AG09319 (cell line): Measurements from ENCODE around the gene HENMT1.

Experiments
- DNase-seq: peaks from one replicate; pipeline ENCODE4 v3.0.0-alpha.2; 2010; ENCODE audit warnings: low read depth; ENCODE audit errors: extremely low read depth
- TF ChIP-seq, protein P1 (sequence below): IDR thresholded peaks from 2 replicates; pipeline ENCODE4 v1.5.1; 2011; ENCODE audit warnings: low read depth, mild to moderate bottlenecking, inconsistent platforms, low read length, moderate library complexity

HENMT1 gene

GRCh38 chr1:108617724-108618056, 43.2 kb downstream of the HENMT1 start:
- TF ChIP-seq, protein P1, sequence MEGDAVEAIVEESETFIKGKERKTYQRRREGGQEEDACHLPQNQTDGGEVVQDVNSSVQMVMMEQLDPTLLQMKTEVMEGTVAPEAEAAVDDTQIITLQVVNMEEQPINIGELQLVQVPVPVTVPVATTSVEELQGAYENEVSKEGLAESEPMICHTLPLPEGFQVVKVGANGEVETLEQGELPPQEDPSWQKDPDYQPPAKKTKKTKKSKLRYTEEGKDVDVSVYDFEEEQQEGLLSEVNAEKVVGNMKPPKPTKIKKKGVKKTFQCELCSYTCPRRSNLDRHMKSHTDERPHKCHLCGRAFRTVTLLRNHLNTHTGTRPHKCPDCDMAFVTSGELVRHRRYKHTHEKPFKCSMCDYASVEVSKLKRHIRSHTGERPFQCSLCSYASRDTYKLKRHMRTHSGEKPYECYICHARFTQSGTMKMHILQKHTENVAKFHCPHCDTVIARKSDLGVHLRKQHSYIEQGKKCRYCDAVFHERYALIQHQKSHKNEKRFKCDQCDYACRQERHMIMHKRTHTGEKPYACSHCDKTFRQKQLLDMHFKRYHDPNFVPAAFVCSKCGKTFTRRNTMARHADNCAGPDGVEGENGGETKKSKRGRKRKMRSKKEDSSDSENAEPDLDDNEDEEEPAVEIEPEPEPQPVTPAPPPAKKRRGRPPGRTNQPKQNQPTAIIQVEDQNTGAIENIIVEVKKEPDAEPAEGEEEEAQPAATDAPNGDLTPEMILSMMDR, result no peak
- DNase-seq, result no peak

- TF ChIP-seq, protein P1, result no peak
- DNase-seq, result no peak
These were observed 43.7 kb downstream of the HENMT1 start for GRCh38 chr1:108617008-108617723.

DNA sequence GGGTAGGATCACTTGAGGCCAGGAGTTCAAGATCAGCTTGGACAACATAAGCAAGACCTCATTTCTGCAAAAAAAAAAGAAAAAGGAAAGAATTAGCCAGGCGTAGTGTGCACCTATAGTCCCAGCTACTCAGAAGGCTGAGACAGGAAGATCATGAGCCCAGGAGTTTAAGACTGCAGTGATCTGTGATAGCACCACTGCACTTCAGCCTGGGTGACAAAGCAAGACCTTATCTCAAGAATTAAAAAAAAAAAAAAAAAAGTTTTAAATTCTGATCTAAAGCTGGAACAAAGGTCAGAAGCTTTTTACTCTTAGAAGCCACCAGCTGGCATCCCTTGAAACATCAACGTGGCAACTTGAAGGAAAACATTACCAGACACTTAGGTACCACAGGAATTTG, 45.3 kb downstream of the HENMT1 start:
- TF ChIP-seq, protein P1, result no peak
- no peak for DNase-seq

GRCh38 chr1:108612496-108612895, 48.4 kb downstream of the HENMT1 start:
- DNase-seq, result no peak
- TF ChIP-seq, protein P1, result no peak

- TF ChIP-seq, protein P1, result no peak
- DNase-seq, result no peak
These were observed 48.9 kb downstream of the HENMT1 start for GRCh38 chr1:108611984-108612383.

DNA sequence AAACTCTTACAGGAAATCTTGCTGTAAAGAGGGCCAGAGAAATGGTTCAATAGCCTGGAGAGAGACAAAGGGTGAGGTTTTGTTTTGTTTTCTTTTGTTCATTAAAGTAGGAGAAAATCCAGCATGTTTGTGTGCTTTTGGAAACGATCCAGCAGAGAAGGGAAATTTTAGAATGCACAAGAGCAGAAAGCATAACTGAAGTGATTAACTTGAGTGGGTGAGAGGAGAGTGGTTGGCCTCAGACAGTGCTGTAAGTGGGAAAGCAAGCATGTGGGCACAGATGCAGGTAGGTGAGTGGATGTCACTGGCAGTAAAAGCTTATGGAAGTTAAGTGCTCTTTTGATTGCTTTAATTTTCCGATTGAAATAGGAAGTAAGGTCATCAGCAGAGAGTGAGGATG, 50.8 kb downstream of the HENMT1 start:
- TF ChIP-seq, protein P1, result no peak
- no peak for DNase-seq

GRCh38 chr1:108609483-108610049, 51.3 kb downstream of the HENMT1 start:
- TF ChIP-seq, protein P1, result no peak
- no peak for DNase-seq
